CD4-positive, alpha-beta T cell (primary cell): ENCODE measurements around the gene PRKAR1A. TPM values are rescaled to one million over a fixed set of nuclear protein-coding genes. Genes with fewer than 3 reads are reported as not detected.

Experiments used
- ATAC-seq: fragments of 200-7000 bp; cut with Tn5 transposase; one replicate; pipeline ENCODE4 v1.10.0; 2022; ENCODE audit warnings: mild to moderate bottlenecking; ENCODE audit not compliant: poor library complexity
- CTCF ChIA-PET: fragments of 350-600 bp; sonication (Branson Sonifier 250); formaldehyde crosslinking; loops from one replicate; lab custom pipeline; 2021; ENCODE audit warnings: antibody characterized with exemption, inconsistent platforms; lab: Charles Lee
- POLR2A ChIA-PET: fragments of 350-600 bp; sonication (Branson Sonifier 250); formaldehyde crosslinking; loops from one replicate; lab custom pipeline; 2021; ENCODE audit warnings: antibody characterized with exemption, inconsistent platforms; lab: Charles Lee
- DNase-seq, 14 experiments: peaks; one replicate each; pipeline ENCODE4 v3.0.0-alpha.2; 2013 to 2020; ENCODE audit warnings: mixed read lengths in 2 of 14
- H3K27ac ChIP-seq, 2 donors: one replicate each; pipeline versions ENCODE4 v1.5.1 to v1.7.0; 2013; ENCODE audit warnings: low read length in 2 of 2, low read depth in 1 of 2, mild to moderate bottlenecking in 1 of 2
- H3K27me3 ChIP-seq, 2 experiments: 1 replicate in 1 of 2; 2 replicates in 1 of 2; pipeline versions ENCODE4 v1.6.1 to v1.7.0; 2013; ENCODE audit warnings: low read length in 2 of 2, control low read depth in 1 of 2, mild to moderate bottlenecking in 1 of 2, moderate library complexity in 1 of 2; ENCODE audit not compliant: insufficient read depth in 2 of 2, control insufficient read depth in 1 of 2
- H3K36me3 ChIP-seq: one replicate; pipeline ENCODE4 v1.6.1; 2013; ENCODE audit warnings: low read length, control low read depth; ENCODE audit not compliant: insufficient read depth
- H3K4me1 ChIP-seq: one replicate; pipeline ENCODE4 v1.6.1; 2013; ENCODE audit warnings: low read length, control low read depth; ENCODE audit not compliant: insufficient read depth
- H3K4me3 ChIP-seq: one replicate; pipeline ENCODE4 v1.5.1; 2013; ENCODE audit warnings: mild to moderate bottlenecking, low read length, moderate library complexity
- H3K9me3 ChIP-seq, 2 experiments: 1 replicate in 1 of 2; 2 replicates in 1 of 2; pipeline versions ENCODE4 v1.6.1 to v1.7.0; 2013; ENCODE audit warnings: low read length in 2 of 2, mild to moderate bottlenecking in 2 of 2, control low read depth in 1 of 2, moderate library complexity in 1 of 2; ENCODE audit not compliant: control insufficient read depth in 1 of 2, insufficient read depth in 1 of 2
- H3K27ac Mint-ChIP-seq: one replicate; pipeline ENCODE4 v1.8.0; 2020; ENCODE audit warnings: mixed read lengths
- H3K27me3 Mint-ChIP-seq: one replicate; pipeline ENCODE4 v1.8.0; 2021; ENCODE audit warnings: mixed read lengths
- H3K36me3 Mint-ChIP-seq: one replicate; pipeline ENCODE4 v1.8.0; 2021; ENCODE audit warnings: low read depth, mixed read lengths
- H3K4me1 Mint-ChIP-seq: one replicate; pipeline ENCODE4 v1.8.0; 2021; ENCODE audit warnings: low read depth, mixed read lengths
- H3K4me3 Mint-ChIP-seq: one replicate; pipeline ENCODE4 v1.8.0; 2020; ENCODE audit warnings: mild to moderate bottlenecking, mixed read lengths
- H3K9me3 Mint-ChIP-seq: one replicate; pipeline ENCODE4 v1.8.0; 2020; ENCODE audit warnings: mixed read lengths
- CTCF ChIP-seq: fragments of 200-600 bp; IDR thresholded peaks from one replicate; pipeline ENCODE4 v1.8.0; 2022; ENCODE audit warnings: antibody characterized with exemption, mild to moderate bottlenecking
- intact Hi-C, 2 experiments: fragments of 100-400 bp; cut with DNase I in 1 of 2; cut with micrococcal nuclease in 1 of 2; formaldehyde crosslinking; loops; one replicate each; pipeline versions ENCODE4 v1.15.1 to v1.9.0; 2023 to 2025; cut with DNase I, micrococcal nuclease
- total RNA-seq, 174 experiments: library from RNA in 2 of 174; stranded (reverse) in 2 of 174; gene quantifications; one replicate each; pipeline ENCODE4 v1.2.3 and lab custom pipeline; 2021 to 2026

Gene PRKAR1A
- total RNA-seq, 2 experiments from 2014 or later = 88.8 to 89.1 TPM

- TF ChIP-seq CTCF = no peak
- intact Hi-C loops = no loop called here
These were observed 57.1 kb downstream of the PRKAR1A start for GRCh38 chr17:68569346-68569745.

GRCh38 chr17:68570526-68570925, 58.3 kb downstream of the PRKAR1A start:
- no peak for DNase-seq
- no peaks in the 10 kb centered on the region for H3K27me3 ChIP-seq
- ATAC-seq = no peak
- H3K4me1 Mint-ChIP-seq = no peaks in the 10 kb centered on the region
- intact Hi-C loops = no loop called here
- H3K4me1 ChIP-seq = no peaks in the 10 kb centered on the region
- no peaks in the 10 kb centered on the region for H3K9me3 Mint-ChIP-seq
- TF ChIP-seq CTCF = no peak
- no peak overlapping the region for H3K27ac ChIP-seq
- peaks cover 8% of the 10 kb centered on the region for H3K27me3 Mint-ChIP-seq
- POLR2A ChIA-PET = no interaction called here
- no peaks in the 10 kb centered on the region for H3K36me3 ChIP-seq
- no peaks in the 10 kb centered on the region for H3K9me3 ChIP-seq
- H3K4me3 Mint-ChIP-seq = no peak overlapping the region
- CTCF ChIA-PET = no interaction called here
- no peaks in the 10 kb centered on the region for H3K36me3 Mint-ChIP-seq
- H3K27ac Mint-ChIP-seq = no peak overlapping the region
- H3K4me3 ChIP-seq = no peak overlapping the region

More at GRCh38 chr17:68569346-68569745, 57.1 kb downstream of the PRKAR1A start:
- H3K4me3 ChIP-seq = no peak overlapping the region
- ATAC-seq = no peak
- H3K27ac ChIP-seq = no peak overlapping the region
- CTCF ChIA-PET = no interaction called here
- Mint-ChIP-seq H3K4me1 (no peaks in the 10 kb centered on the region), H3K36me3 (no peaks in the 10 kb centered on the region), H3K9me3 (no peaks in the 10 kb centered on the region), H3K4me3 (no peak overlapping the region), H3K27ac (no peak overlapping the region), H3K27me3 (peaks cover 8% of the 10 kb centered on the region)
- POLR2A ChIA-PET = no interaction called here
- H3K27me3 ChIP-seq = no peaks in the 10 kb centered on the region
- H3K4me1 ChIP-seq = no peaks in the 10 kb centered on the region
- no peak for DNase-seq
- H3K9me3 ChIP-seq = no peaks in the 10 kb centered on the region
- H3K36me3 ChIP-seq = no peaks in the 10 kb centered on the region

- no peak for ATAC-seq
- DNase-seq = no peak
- no peaks in the 10 kb centered on the region for H3K36me3 Mint-ChIP-seq
- Histone ChIP-seq H3K27ac (no peak overlapping the region), H3K9me3 (no peaks in the 10 kb centered on the region), H3K27me3 (no peaks in the 10 kb centered on the region), H3K4me3 (no peak overlapping the region), H3K36me3 (no peaks in the 10 kb centered on the region), H3K4me1 (no peaks in the 10 kb centered on the region)
- intact Hi-C loops = no loop called here
- POLR2A ChIA-PET = no interaction called here
- H3K4me3 Mint-ChIP-seq = no peak overlapping the region
- no peaks in the 10 kb centered on the region for H3K27me3 Mint-ChIP-seq
- no peaks in the 10 kb centered on the region for H3K9me3 Mint-ChIP-seq
- H3K27ac Mint-ChIP-seq = no peak overlapping the region
- TF ChIP-seq CTCF = no peak
- no peaks in the 10 kb centered on the region for H3K4me1 Mint-ChIP-seq
- CTCF ChIA-PET = no interaction called here
These were observed 60.1 kb downstream of the PRKAR1A start for GRCh38 chr17:68572138-68572842.
